CD4-positive, alpha-beta T cell treated with Interleukin-6 for 4 hours (primary cell): ENCODE measurements around the gene ERC1.

ENCODE experiments used
- DNase-seq: peaks from one replicate; pipeline ENCODE4 v3.0.0-alpha.2; 2020; ENCODE audit warnings: mixed read lengths

Gene ERC1

DNA sequence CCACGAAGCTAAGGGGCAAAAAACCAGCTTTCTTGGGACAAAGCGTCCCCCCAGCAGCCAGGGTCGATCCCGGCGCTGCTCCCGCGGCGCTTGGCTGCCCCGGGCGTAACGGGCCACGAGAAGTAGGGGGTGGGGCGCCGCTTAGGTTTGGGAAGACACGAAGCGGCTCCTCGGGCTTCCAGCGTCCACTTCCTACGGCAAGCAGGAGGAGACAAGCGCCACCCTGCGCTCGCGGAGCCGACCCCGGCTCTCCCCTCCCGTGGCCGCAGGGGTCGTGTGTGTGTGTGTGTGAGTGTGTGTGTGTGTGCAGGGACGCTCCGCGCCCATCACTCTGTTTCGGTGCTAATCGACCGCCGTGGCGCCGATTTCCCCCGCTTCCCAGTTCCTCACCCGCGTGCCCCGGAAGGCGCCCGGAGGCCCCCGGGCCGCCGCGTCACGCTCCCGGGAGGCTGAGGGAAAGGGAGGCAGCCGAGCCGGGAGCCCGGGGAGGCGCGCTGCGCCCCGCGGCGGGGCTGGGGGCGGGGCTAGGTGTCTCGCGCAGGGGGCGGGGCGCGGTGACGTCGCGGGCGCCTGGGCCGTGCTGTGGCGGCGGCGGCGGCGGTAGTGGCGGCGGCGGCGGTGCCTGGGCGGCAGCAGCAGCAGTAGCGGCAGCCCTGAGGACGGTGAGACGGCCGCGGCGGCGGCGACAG lies at the start of gene ERC1:
Gene ERC1, plus strand, starts transcription at position 563 of the 689 bp plus-strand sequence. CDS start 36,681 bp downstream, outside the sequence.
- peak; percentile 89 for DNase-seq

DNA sequence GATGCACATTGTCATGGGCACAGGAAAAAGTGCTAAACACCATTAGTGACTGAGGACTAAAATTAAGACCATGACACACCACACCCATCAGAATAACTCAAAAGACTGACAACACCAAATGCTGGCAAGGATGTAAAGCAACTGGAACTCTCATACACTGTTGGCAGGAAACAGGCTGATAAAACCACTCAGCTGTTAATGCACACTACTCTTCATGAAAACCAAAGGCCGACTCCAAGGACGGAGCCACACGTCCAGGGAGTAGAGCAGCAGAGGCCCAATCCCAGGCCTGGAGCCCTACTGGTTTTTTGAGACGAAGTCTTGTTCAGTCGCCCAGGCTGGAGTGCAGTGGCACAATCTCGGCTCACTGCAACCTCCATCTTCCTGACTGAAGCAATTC lies 48.0 kb upstream of the ERC1 start:
- no peak for DNase-seq

DNA sequence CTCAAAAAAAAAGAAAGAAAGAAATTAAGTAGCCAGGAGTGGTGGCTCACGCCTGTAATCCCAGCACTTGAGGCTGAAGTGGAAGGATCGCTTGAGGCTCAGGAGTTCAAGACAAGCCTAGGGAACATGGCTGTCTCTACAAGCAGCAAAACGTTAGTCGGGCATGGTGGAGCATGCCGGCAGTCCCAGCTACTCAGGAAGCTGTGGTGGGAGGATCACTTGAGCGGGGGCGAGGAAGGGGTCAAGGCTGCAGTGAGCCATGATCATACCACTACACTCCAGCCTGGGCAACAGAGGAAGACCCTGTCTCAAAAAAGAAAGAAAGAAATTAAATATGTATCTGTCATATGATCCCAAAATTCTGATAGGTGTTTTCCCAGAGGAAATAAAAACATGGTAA lies 46.8 kb upstream of the ERC1 start:
- DNase-seq = peak; percentile 6

GRCh38 chr12:946212-946611 lies 44.8 kb upstream of the ERC1 start:
- no peak for DNase-seq

DNA sequence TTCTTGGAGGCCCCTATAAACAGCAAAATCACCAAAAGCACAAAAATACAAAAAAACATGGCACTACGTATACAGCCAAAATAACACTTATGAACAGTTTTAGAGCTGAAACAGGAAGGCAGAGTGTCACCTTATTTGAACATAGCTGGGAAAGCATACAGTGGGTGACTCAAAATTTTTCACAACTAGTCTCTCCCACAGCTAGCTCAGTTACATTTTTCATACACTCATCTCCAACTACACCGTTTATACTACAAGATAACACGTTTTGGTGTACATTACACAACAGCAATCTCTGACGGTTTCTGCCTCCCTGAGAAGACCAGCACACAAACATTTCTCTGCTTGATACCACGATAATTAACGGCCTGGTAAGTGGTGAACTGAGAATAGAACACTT lies 44.4 kb upstream of the ERC1 start:
- DNase-seq = no peak

DNA sequence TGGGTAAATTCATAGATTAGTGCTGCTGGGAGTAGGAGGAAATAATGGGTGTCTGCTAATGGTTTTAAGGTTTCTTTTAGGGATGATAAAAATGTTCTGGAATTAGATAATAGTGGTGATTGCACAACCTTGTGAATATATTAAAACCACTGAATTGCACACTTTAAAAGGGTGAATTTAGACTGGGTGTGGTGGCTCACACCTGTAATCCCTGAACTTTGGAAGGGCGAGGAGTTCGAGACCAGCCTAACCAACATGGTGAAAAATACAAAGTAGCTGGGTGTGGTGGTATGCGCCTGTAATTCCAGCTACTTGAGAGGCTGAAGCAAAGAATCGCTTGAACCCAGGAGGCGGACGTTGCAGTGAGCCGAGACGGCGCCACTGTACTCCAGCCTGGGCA lies 42.8 kb upstream of the ERC1 start:
- no peak for DNase-seq

- peak; percentile 98 for DNase-seq
Observed at GRCh38 chr12:949453-950191, 41.4 kb upstream of the ERC1 start, which contains the start of gene RAD52. Gene RAD52 (minus strand): TSS chr12:949694. CDS start chr12:933058, 16,636 bp downstream.

- DNase-seq = no peak
Observed at GRCh38 chr12:951176-951575, 39.8 kb upstream of the ERC1 start.

DNA sequence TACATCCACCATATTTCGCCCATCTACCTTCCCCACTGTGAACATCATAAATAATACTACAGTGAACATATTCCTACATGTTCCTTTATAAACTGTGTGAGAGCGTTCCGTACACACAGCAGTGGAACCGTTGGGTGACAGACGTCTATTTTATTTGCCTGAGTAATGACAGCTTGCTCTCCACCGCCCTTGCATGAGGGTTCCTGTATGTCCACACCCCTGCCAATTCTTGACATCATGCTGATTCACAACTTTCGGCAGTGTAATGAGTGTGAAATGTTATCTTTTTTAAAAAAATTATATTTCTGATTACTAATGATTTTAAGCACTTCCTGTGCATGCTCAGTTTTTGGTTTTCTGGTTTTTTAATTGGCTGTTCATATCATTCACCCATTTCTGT lies 37.2 kb upstream of the ERC1 start:
- DNase-seq = no peak

GRCh38 chr12:954741-955140 lies 36.3 kb upstream of the ERC1 start:
- no peak for DNase-seq

GRCh38 chr12:955939-956338 lies 35.1 kb upstream of the ERC1 start:
- DNase-seq = no peak

DNA sequence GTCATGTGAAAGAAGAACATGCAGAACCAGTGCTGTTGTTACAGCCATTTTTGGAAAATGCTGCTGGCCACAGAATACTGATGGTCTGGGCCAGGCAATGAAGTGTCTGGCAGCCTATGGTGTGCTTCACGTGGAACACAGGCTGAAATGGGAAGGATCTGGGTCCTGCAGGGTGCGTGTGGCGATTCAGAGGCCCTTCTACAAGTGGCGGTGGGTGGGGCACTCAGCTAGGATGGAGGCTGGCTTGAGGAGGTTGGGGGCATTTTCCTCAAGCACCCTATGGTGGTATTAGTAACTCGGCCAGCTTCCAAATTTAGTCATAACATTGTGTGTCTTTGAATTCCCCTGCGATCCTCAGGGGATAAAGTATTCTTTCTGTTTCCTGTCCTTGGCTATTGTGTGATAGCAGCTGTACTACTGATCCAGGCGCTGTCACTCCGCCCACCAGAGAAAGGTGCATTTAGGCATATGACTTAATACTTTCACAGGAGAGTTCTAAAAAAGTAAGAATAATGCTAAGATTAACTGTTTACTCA lies 32.4 kb upstream of the ERC1 start:
- DNase-seq = no peak

DNA sequence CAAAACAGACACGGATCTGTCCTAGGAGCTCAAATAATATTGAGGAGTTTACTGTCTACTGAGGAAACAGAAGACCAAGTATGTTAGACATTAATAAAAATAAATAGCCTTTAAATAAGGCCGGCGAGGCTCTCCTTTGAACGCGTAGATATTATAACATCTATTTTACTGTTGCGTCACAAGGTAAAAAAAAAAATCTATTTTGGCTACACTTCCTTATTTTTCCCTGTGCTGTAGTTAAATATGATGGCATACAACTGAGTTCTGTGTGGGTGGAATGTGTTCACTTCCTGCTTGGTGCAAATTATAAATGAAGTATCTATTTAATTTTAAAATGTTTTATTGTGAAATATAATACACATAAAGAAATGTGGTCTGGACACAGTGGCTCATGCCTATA lies 24.3 kb upstream of the ERC1 start:
- DNase-seq = no peak

DNA sequence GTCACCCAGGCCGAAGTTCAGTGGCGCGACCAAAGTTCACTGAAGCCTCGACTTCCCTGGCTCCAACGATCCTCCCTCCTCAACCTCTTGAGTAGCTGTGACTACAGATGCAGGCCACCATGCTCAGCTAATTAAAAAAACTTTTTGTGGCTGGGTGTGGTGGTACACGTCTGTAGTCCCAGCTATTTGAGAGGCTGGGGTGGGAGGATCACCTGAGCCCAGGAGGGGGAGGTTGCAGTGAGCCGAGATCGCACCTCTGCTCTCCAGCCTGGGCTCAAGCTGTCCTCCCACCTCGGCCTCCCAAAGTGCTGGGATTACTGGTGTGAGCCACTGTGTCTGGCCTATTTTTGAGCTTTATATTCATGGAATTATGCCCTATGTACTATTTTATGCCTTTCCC lies 23.4 kb upstream of the ERC1 start:
- DNase-seq = no peak

GRCh38 chr12:968545-968944 lies 22.5 kb upstream of the ERC1 start:
- no peak for DNase-seq

GRCh38 chr12:969821-970220 lies 21.2 kb upstream of the ERC1 start:
- DNase-seq = no peak

- no peak for DNase-seq
Observed at GRCh38 chr12:971991-972390, 19.0 kb upstream of the ERC1 start.

- DNase-seq = no peak
Observed at GRCh38 chr12:974271-974862, 16.7 kb upstream of the ERC1 start.

GRCh38 chr12:976644-977043 lies 14.4 kb upstream of the ERC1 start:
- no peak for DNase-seq

GRCh38 chr12:977156-977555 lies 13.9 kb upstream of the ERC1 start:
- DNase-seq = no peak

DNA sequence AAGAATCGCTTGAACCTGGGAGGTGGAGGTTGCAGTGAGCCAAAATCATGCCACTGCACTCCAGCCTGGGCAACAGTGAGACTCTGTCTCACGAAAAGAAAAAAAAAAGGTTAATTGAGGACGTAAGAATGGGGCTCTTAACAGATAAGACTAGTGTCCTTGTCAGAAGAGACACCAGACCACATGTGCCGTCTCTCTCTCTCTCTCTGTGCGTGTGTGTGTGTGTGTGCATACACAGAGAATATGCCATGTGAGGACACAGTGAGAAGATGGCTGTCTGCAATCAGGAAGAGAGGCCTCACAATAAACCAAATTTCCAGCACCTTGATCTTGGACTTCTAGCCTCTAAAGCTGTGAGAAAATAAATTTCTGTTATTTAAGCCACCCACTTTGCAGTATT lies 11.7 kb upstream of the ERC1 start:
- no peak for DNase-seq

DNA sequence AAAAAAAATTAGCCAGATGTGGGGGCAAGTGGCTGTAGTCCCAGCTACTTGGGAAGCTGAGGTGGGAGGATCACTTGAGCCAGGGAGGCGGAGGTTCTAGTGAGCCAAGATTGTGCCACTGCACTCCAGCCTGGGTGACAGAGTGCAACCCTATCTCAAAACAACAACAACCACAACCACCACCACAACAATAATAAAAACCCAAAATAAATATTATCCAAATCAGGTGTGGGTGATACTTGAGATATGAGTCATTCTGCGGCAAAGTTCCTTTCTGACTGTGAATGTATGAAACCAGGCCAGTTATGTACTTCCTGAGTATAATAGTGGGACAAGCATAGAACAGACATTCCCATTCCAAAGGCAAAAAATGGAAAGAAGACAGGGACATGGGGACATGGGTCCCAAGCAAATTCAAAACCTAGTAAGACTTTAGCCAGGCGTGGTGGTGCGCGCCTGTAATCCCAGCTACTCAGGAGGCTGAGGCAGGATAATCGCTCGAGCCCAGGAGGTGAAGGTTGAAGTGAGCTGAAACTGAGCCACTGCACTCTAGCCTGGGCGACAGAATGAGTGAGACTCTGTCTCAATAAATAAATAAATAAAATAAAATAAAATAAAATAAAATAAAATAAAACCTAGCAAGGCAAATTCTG lies 9.7 kb upstream of the ERC1 start:
- DNase-seq = no peak

GRCh38 chr12:981961-982360 lies 9.1 kb upstream of the ERC1 start:
- DNase-seq = no peak
